GM21737 (cell line): ENCODE results near the gene PISD.
"Not testable (repeated sequence)": the region's sequence is repeated elsewhere in the genome, so short reads cannot be mapped to it uniquely, and the experiment has no call there.

Experiments
- ATAC-seq: cut with Tn5 transposase; IDR thresholded peaks from one replicate; pipeline ENCODE4 v1.9.1; 2021; ENCODE audit warnings: mild to moderate bottlenecking, moderate library complexity; ENCODE audit not compliant: unreplicated experiment

Gene PISD

GRCh38 chr22:31610611-31611010 lies 51.4 kb downstream of the PISD start:
- no peak for ATAC-seq

- no peak for ATAC-seq
These were observed 52.3 kb downstream of the PISD start for GRCh38 chr22:31609716-31610115.

GRCh38 chr22:31607696-31608095 lies 54.3 kb downstream of the PISD start:
- ATAC-seq, result no peak

- ATAC-seq, result no peak
These were observed 56.0 kb downstream of the PISD start for GRCh38 chr22:31605851-31606585.

GRCh38 chr22:31604746-31605705 lies 57.0 kb downstream of the PISD start:
- ATAC-seq, result no peak

- no peak for ATAC-seq
These were observed 57.8 kb downstream of the PISD start for GRCh38 chr22:31604137-31604705.

- ATAC-seq, result no peak
These were observed 58.4 kb downstream of the PISD start for GRCh38 chr22:31603574-31603973.

GRCh38 chr22:31603081-31603525 lies 58.9 kb downstream of the PISD start:
- no peak for ATAC-seq

GRCh38 chr22:31602259-31602952 lies 59.6 kb downstream of the PISD start:
- ATAC-seq, result no peak

- no peak for ATAC-seq
These were observed 66.7 kb downstream of the PISD start for GRCh38 chr22:31595271-31595670.

GRCh38 chr22:31590161-31590560 lies 71.9 kb downstream of the PISD start:
- not testable (repeated sequence) for ATAC-seq

GRCh38 chr22:31588970-31589675 lies 72.9 kb downstream of the PISD start:
- ATAC-seq, result no peak

GRCh38 chr22:31586137-31586920 lies 75.7 kb downstream of the PISD start:
- ATAC-seq, result no peak

GRCh38 chr22:31585161-31585859 lies 76.7 kb downstream of the PISD start:
- no peak for ATAC-seq

- no peak for ATAC-seq
These were observed 77.2 kb downstream of the PISD start for GRCh38 chr22:31584804-31585160.

- ATAC-seq, result no peak
These were observed 78.0 kb downstream of the PISD start for GRCh38 chr22:31583861-31584485.

- no peak for ATAC-seq
These were observed 82.2 kb downstream of the PISD start for GRCh38 chr22:31579835-31580242.

- no peak for ATAC-seq
These were observed 83.8 kb downstream of the PISD start for GRCh38 chr22:31578171-31578570.

GRCh38 chr22:31577711-31578110 lies 84.3 kb downstream of the PISD start:
- no peak for ATAC-seq
